Gastrocnemius medialis (tissue), 4 donors: ENCODE measurements around the gene MAMDC4. TPM values are rescaled to one million over a fixed set of nuclear protein-coding genes. Genes with fewer than 3 reads are reported as not detected.

Source experiments
- ATAC-seq, 2 donors: fragments of 150-250 bp; one replicate each; pipeline ENCODE4 v1.9.1; 2016
- DNase-seq, 2 donors: peaks; one replicate each; pipeline ENCODE4 v3.0.0-alpha.2; 2019
- H3K27ac ChIP-seq, 4 donors: fragments of 200-600 bp; sonication (generic); 1 replicate in 1 of 4; 2 replicates in 3 of 4; pipeline ENCODE4 v1.5.1; 2016 to 2018; ENCODE audit warnings: mild to moderate bottlenecking in 2 of 4, moderate library complexity in 1 of 4
- H3K27me3 ChIP-seq, 3 donors: fragments of 200-600 bp; sonication (generic) in 2 of 3; 1 replicate in 1 of 3; 2 replicates in 2 of 3; pipeline versions ENCODE4 v1.5.1 to v1.6.0; 2016 to 2019; ENCODE audit warnings: mild to moderate bottlenecking in 1 of 3, moderate library complexity in 1 of 3
- H3K36me3 ChIP-seq, 2 donors: fragments of 200-600 bp; sonication (generic) in 1 of 2; one replicate each; pipeline ENCODE4 v1.5.1; 2017 to 2018
- H3K4me1 ChIP-seq, 2 donors: fragments of 200-600 bp; sonication (generic) in 1 of 2; one replicate each; pipeline ENCODE4 v1.5.1; 2016 to 2017; ENCODE audit warnings: mild to moderate bottlenecking in 2 of 2
- H3K4me3 ChIP-seq, 4 donors: fragments of 200-600 bp; sonication (generic) in 3 of 4; 1 replicate in 1 of 4; 2 replicates in 3 of 4; pipeline ENCODE4 v1.5.1; 2016 to 2019; ENCODE audit warnings: mild to moderate bottlenecking in 2 of 4
- H3K9me3 ChIP-seq, 3 donors: fragments of 200-600 bp; sonication (generic) in 2 of 3; 1 replicate in 1 of 3; 2 replicates in 2 of 3; pipeline ENCODE4 v1.5.1; 2016 to 2019
- POLR2A ChIP-seq, 2 donors: fragments of 450-650 bp; IDR thresholded peaks; one replicate each; pipeline ENCODE4 v1.6.1; 2017; ENCODE audit warnings: antibody characterized with exemption in 2 of 2, mild to moderate bottlenecking in 2 of 2, moderate library complexity in 2 of 2
- in situ Hi-C, 4 donors: fragments of 200-750 bp; cut with MboI; loops; one replicate each; pipeline versions ENCODE4 v1.15.0 to v1.8.0; 2017; ENCODE audit warnings: low sequenced_read_pairs in 4 of 4
- intact Hi-C: fragments of 100-400 bp; cut with DNase I; formaldehyde crosslinking; loops from one replicate; pipeline ENCODE4 v1.15.1; 2023; ENCODE audit warnings: low total_unique reads
- total RNA-seq, 4 donors: library from RNA; depleted of rRNA; stranded (reverse); fragments of >200 nt; gene quantifications; one replicate each; pipeline versions ENCODE4 v1.1.0 to v1.2.3, GENCODE V29; 2016
- TF ChIP-seq, protein P1 (sequence below), 5 experiments: fragments of 450-650 bp in 3 of 5; fragments of 200-600 bp in 2 of 5; sonication (generic) in 2 of 5; IDR thresholded peaks in 4 of 5; conservative IDR thresholded peaks in 1 of 5; 1 replicate in 4 of 5; 2 replicates in 1 of 5; pipeline ENCODE4 v1.5.1; 2016 to 2019; ENCODE audit warnings: antibody characterized with exemption in 5 of 5, mild to moderate bottlenecking in 3 of 5, moderate library complexity in 3 of 5

Gene MAMDC4
- total RNA-seq, 4 donors from 2014 or later: 0.95 to 2.3 (median 1.7) TPM

- in situ Hi-C loops: no loop called here
- H3K36me3 ChIP-seq: peaks cover 3 to 70% of the 10 kb centered on the region in 2 donors
Observed at GRCh38 chr9:136828474-136829140, 23.5 kb upstream of the MAMDC4 start.

GRCh38 chr9:136829412-136829811 lies 22.7 kb upstream of the MAMDC4 start:
- TF ChIP-seq, protein P1, sequence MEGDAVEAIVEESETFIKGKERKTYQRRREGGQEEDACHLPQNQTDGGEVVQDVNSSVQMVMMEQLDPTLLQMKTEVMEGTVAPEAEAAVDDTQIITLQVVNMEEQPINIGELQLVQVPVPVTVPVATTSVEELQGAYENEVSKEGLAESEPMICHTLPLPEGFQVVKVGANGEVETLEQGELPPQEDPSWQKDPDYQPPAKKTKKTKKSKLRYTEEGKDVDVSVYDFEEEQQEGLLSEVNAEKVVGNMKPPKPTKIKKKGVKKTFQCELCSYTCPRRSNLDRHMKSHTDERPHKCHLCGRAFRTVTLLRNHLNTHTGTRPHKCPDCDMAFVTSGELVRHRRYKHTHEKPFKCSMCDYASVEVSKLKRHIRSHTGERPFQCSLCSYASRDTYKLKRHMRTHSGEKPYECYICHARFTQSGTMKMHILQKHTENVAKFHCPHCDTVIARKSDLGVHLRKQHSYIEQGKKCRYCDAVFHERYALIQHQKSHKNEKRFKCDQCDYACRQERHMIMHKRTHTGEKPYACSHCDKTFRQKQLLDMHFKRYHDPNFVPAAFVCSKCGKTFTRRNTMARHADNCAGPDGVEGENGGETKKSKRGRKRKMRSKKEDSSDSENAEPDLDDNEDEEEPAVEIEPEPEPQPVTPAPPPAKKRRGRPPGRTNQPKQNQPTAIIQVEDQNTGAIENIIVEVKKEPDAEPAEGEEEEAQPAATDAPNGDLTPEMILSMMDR (IDR thresholded peaks at IDR 0.05 in 4 of 5, conservative IDR thresholded peaks at IDR 0.05 in 1 of 5): no peak
- TF ChIP-seq POLR2A (IDR thresholded peaks at IDR 0.05): no peak
- in situ Hi-C loops: no loop called here
- no peaks in the 10 kb centered on the region for H3K27me3 ChIP-seq
- no peak overlapping the region for H3K4me3 ChIP-seq
- no peak for DNase-seq
- H3K9me3 ChIP-seq: no peaks in the 10 kb centered on the region
- intact Hi-C loops: no loop called here
- no peak for ATAC-seq
- H3K4me1 ChIP-seq: peaks cover 0 to 4% of the 10 kb centered on the region in 2 donors
- H3K36me3 ChIP-seq: peaks cover 0 to 64% of the 10 kb centered on the region in 2 donors
- H3K27ac ChIP-seq: no peak overlapping the region

More at GRCh38 chr9:136828474-136829140, 23.5 kb upstream of the MAMDC4 start:
- intact Hi-C loops: no loop called here
- no peak for ATAC-seq
- peaks cover 0 to 4% of the 10 kb centered on the region in 2 donors for H3K4me1 ChIP-seq
- H3K27me3 ChIP-seq: no peaks in the 10 kb centered on the region
- no peaks in the 10 kb centered on the region for H3K9me3 ChIP-seq
- H3K4me3 ChIP-seq: no peak overlapping the region
- no peak overlapping the region for H3K27ac ChIP-seq
- DNase-seq: no peak
- TF ChIP-seq, protein P1 (IDR thresholded peaks at IDR 0.05 in 4 of 5, conservative IDR thresholded peaks at IDR 0.05 in 1 of 5): no peak
- no peak for TF ChIP-seq POLR2A (IDR thresholded peaks at IDR 0.05)

DNA sequence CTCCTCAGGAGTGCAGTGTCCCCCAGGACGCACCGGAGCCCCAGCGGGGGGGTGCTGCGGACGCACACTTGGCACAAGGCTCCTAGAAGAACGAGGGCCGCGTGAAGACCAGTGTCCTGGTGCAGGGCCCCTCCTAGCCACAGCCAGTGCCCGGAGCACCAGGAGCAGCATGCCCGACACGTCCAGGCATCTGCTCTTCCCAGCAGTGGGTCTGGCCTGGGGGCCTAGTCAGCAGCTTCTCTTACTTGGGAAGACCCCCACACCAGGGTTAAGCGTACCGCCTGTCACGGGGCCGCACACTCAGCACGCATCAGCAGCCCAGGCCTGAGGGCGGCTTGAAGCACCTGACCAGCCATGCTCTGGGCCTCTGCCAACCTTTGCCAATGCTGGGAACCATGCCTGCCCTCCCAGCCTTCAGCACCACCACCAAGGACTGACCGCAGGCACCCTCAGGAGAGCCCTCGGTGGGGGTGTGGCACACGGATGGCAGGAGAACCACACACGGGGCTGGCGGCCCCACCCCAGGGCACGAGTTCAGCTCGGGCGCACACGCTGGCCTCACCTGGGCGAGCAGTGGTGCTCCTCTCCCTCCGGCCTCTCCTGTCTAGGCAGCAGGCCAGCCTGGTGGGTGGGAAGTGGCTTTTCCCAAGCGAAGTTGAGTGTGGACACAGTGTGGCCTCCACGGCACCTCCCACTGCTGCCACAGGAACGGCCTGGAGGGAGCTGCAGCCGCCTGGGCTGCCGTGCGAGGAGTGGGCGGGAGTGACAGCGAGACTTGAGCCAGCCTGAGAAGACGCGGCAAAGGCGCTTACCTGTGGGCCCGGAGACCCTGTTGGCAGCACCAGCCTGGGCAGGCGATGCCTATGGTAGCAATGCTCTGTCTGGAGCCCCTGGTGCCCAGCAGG lies 21.9 kb upstream of the MAMDC4 start:
- no peak for ATAC-seq
- H3K27me3 ChIP-seq: no peaks in the 10 kb centered on the region

GRCh38 chr9:136831002-136831719 lies 21.0 kb upstream of the MAMDC4 start:
- intact Hi-C loops: no loop called here
- Histone ChIP-seq H3K4me3 (no peak overlapping the region), H3K27me3 (no peaks in the 10 kb centered on the region), H3K27ac (no peak overlapping the region), H3K36me3 (peaks cover 0 to 66% of the 10 kb centered on the region in 2 donors), H3K9me3 (no peaks in the 10 kb centered on the region), H3K4me1 (peaks cover 0 to 4% of the 10 kb centered on the region in 2 donors)
- DNase-seq (no peak), ATAC-seq (no peak)
- no peak for TF ChIP-seq POLR2A (IDR thresholded peaks at IDR 0.05)
- TF ChIP-seq, protein P1 (IDR thresholded peaks at IDR 0.05 in 4 of 5, conservative IDR thresholded peaks at IDR 0.05 in 1 of 5): no peak
- in situ Hi-C loops: no loop called here

More for the DNA sequence above, 21.9 kb upstream of the MAMDC4 start:
- no peak for DNase-seq
- intact Hi-C loops: no loop called here
- peaks cover 0 to 4% of the 10 kb centered on the region in 2 donors for H3K4me1 ChIP-seq
- peaks cover 0 to 64% of the 10 kb centered on the region in 2 donors for H3K36me3 ChIP-seq
- no peak overlapping the region for H3K4me3 ChIP-seq
- in situ Hi-C loops: no loop called here
- TF ChIP-seq POLR2A (IDR thresholded peaks at IDR 0.05): no peak
- TF ChIP-seq, protein P1 (IDR thresholded peaks at IDR 0.05 in 4 of 5, conservative IDR thresholded peaks at IDR 0.05 in 1 of 5): no peak
- H3K9me3 ChIP-seq: no peaks in the 10 kb centered on the region
- H3K27ac ChIP-seq: no peak overlapping the region
